ENCODE measurements around the gene NRG2. TPM values are rescaled to one million over a fixed set of nuclear protein-coding genes. Genes with fewer than 3 reads are reported as not detected.

The NRG2 gene
- polyA plus RNA-seq, 1 of the 3 experiments (the other 2 are of a cell fraction): 3.7 TPM

- CTCF ChIA-PET: no interaction called here
- TF ChIP-seq NFIC (IDR thresholded peaks at IDR 0.05; ENCODE audit: borderline replicate concordance) (no peak), GATA2 (CRISPR knock-in tag; IDR thresholded peaks at IDR 0.05) (no peak), MEF2A (IDR thresholded peaks at IDR 0.05; ENCODE audit: borderline replicate concordance, low read depth) (no peak), RCOR1 (IDR thresholded peaks at IDR 0.05; ENCODE audit: low read length) (no peak), JUND (IDR thresholded peaks at IDR 0.05) (no peak), RXRA (IDR thresholded peaks at IDR 0.05; ENCODE audit: borderline replicate concordance, low read depth) (no peak), ZBTB33 (IDR thresholded peaks at IDR 0.05; ENCODE audit: borderline replicate concordance, low read depth) (no peak), USF2 (IDR thresholded peaks at IDR 0.05; ENCODE audit: borderline replicate concordance, low read depth, low read length) (no peak), FOXJ3 (CRISPR knock-in tag; IDR thresholded peaks at IDR 0.05) (no peak), MAX (IDR thresholded peaks at IDR 0.05; ENCODE audit: low read depth) (no peak), RAD21 (IDR thresholded peaks at IDR 0.05; ENCODE audit: low read length) (no peak), TEAD4 (IDR thresholded peaks at IDR 0.05; ENCODE audit: borderline replicate concordance, insufficient read depth) (no peak), YY1 (IDR thresholded peaks at IDR 0.05; ENCODE audit: low read depth) (no peak)
- no peaks in the 10 kb centered on the region for H3K27me3 ChIP-seq (ENCODE audit: insufficient read depth)
These were observed 38.9 kb downstream of the NRG2 start for GRCh38 chr5:140004174-140004573.

GRCh38 chr5:140003519-140003918 lies 39.6 kb downstream of the NRG2 start:
- no peaks in the 10 kb centered on the region for H3K27me3 ChIP-seq (ENCODE audit: insufficient read depth)
- POLR2A ChIA-PET: no interaction called here
- WGBS (ENCODE audit: low lambda C conversion rate): 92% methylated on average over 1 of the region's 1 CpG
- TF ChIP-seq TAF1 (IDR thresholded peaks at IDR 0.05; ENCODE audit: borderline replicate concordance, low read depth, low read length) (no peak), EP300 (IDR thresholded peaks at IDR 0.05; ENCODE audit: borderline replicate concordance in 1 of 2, low read depth in 1 of 2, low read length in 1 of 2) (no peak), PBX3 (IDR thresholded peaks at IDR 0.05) (no peak), CTCF (IDR thresholded peaks at IDR 0.05) (no peak), NRF1 (IDR thresholded peaks at IDR 0.05; ENCODE audit: low read depth, low read length) (no peak), MEF2A (IDR thresholded peaks at IDR 0.05; ENCODE audit: borderline replicate concordance, low read depth) (no peak), NFIC (IDR thresholded peaks at IDR 0.05; ENCODE audit: borderline replicate concordance) (no peak), RCOR1 (IDR thresholded peaks at IDR 0.05; ENCODE audit: low read length) (no peak), TEAD4 (IDR thresholded peaks at IDR 0.05; ENCODE audit: borderline replicate concordance, insufficient read depth) (no peak), TCF12 (IDR thresholded peaks at IDR 0.05) (no peak), USF1 (IDR thresholded peaks at IDR 0.05; ENCODE audit: borderline replicate concordance, low read depth) (no peak), SIN3A (IDR thresholded peaks at IDR 0.05; ENCODE audit: borderline replicate concordance, low read depth, low read length) (no peak)

More at GRCh38 chr5:140004174-140004573, 38.9 kb downstream of the NRG2 start:
- POLR2A ChIA-PET: no interaction called here
- no peak overlapping the region for H2AFZ ChIP-seq (ENCODE audit: low read depth)
- H3K9me3 ChIP-seq: no peaks in the 10 kb centered on the region
- H3K4me3 ChIP-seq (ENCODE audit: low read depth in 2 of 2, low read length in 1 of 2): no peak overlapping the region
- no peaks in the 10 kb centered on the region for H3F3A ChIP-seq (replicated peaks; ENCODE audit: insufficient read depth)
- H3K4me1 ChIP-seq (ENCODE audit: control insufficient read depth in 1 of 2, insufficient read depth in 2 of 2, low read depth in 1 of 2, low read length in 1 of 2): peaks cover 0 to 4% of the 10 kb centered on the region in 2 experiments; a peak in 1 of 4 replicates
- no peaks in the 10 kb centered on the region for H3K79me2 ChIP-seq (ENCODE audit: insufficient read depth)
- 79% methylated on average over 2 of the region's 2 CpGs for WGBS (ENCODE audit: low lambda C conversion rate)
- DNase-seq: no peak
- H4K20me1 ChIP-seq (ENCODE audit: insufficient read depth): no peaks in the 10 kb centered on the region
- H3K9me2 ChIP-seq: no peaks in the 10 kb centered on the region
- no peak overlapping the region for H3K4me2 ChIP-seq
- H3K27ac ChIP-seq (ENCODE audit: low read depth in 2 of 2, low read length in 1 of 2): no peak overlapping the region
- H3K36me3 ChIP-seq (replicated peaks in 1 of 2; ENCODE audit: control insufficient read depth in 1 of 2, insufficient read depth in 2 of 2, low read length in 1 of 2): no peaks in the 10 kb centered on the region
- H3K9ac ChIP-seq: no peak overlapping the region

More at GRCh38 chr5:140003519-140003918, 39.6 kb downstream of the NRG2 start:
- H3K4me3 ChIP-seq (ENCODE audit: low read depth in 2 of 2, low read length in 1 of 2): no peak overlapping the region
- H3K4me2 ChIP-seq: no peak overlapping the region
- H3K79me2 ChIP-seq (ENCODE audit: insufficient read depth): no peaks in the 10 kb centered on the region
- no peak overlapping the region for H3K27ac ChIP-seq (ENCODE audit: low read depth in 2 of 2, low read length in 1 of 2)
- H3K4me1 ChIP-seq (ENCODE audit: control insufficient read depth in 1 of 2, insufficient read depth in 2 of 2, low read depth in 1 of 2, low read length in 1 of 2): peaks cover 0 to 4% of the 10 kb centered on the region in 2 experiments; a peak in 1 of 4 replicates
- H4K20me1 ChIP-seq (ENCODE audit: insufficient read depth): no peaks in the 10 kb centered on the region
- CTCF ChIA-PET: interaction anchor here (1.4 kb wide), 1 partner anchor 141 kb away, joined by 3 read pairs; no protein-coding TSS in a partner anchor
- no peaks in the 10 kb centered on the region for H3K9me2 ChIP-seq
- H2AFZ ChIP-seq (ENCODE audit: low read depth): no peak overlapping the region
- no peak overlapping the region for H3K9ac ChIP-seq
- H3F3A ChIP-seq (replicated peaks; ENCODE audit: insufficient read depth): no peaks in the 10 kb centered on the region
- H3K9me3 ChIP-seq: no peaks in the 10 kb centered on the region
- no peaks in the 10 kb centered on the region for H3K36me3 ChIP-seq (replicated peaks in 1 of 2; ENCODE audit: control insufficient read depth in 1 of 2, insufficient read depth in 2 of 2, low read length in 1 of 2)
- no peak for DNase-seq
